Skeletal muscle satellite cell (primary cell): Measurements from ENCODE around the gene SMYD3.

Experiments used
- H3K27me3 ChIP-seq: 2 replicates; pipeline ENCODE4 v1.7.0; 2013; ENCODE audit warnings: low read length; ENCODE audit not compliant: control insufficient read depth, insufficient read depth
- H3K36me3 ChIP-seq: 2 replicates; pipeline ENCODE4 v1.7.0; 2013; ENCODE audit warnings: mild to moderate bottlenecking, control low read depth, low read length; ENCODE audit not compliant: insufficient read depth
- H3K4me1 ChIP-seq: 2 replicates; pipeline ENCODE4 v1.7.0; 2013; ENCODE audit warnings: low read length; ENCODE audit not compliant: control insufficient read depth, insufficient read depth
- H3K4me2 ChIP-seq: 2 replicates; pipeline ENCODE4 v1.7.0; 2013; ENCODE audit warnings: mild to moderate bottlenecking, low read length
- H3K4me3 ChIP-seq: 2 replicates; pipeline ENCODE4 v1.7.0; 2013; ENCODE audit warnings: low read length
- H3K9ac ChIP-seq: 2 replicates; pipeline ENCODE4 v1.7.0; 2013; ENCODE audit warnings: mild to moderate bottlenecking, low read depth, low read length, moderate library complexity
- H3K9me3 ChIP-seq: replicated peaks from 2 replicates; pipeline ENCODE4 v1.7.0; 2013; ENCODE audit warnings: mild to moderate bottlenecking, control low read depth, low read length

The SMYD3 gene

DNA sequence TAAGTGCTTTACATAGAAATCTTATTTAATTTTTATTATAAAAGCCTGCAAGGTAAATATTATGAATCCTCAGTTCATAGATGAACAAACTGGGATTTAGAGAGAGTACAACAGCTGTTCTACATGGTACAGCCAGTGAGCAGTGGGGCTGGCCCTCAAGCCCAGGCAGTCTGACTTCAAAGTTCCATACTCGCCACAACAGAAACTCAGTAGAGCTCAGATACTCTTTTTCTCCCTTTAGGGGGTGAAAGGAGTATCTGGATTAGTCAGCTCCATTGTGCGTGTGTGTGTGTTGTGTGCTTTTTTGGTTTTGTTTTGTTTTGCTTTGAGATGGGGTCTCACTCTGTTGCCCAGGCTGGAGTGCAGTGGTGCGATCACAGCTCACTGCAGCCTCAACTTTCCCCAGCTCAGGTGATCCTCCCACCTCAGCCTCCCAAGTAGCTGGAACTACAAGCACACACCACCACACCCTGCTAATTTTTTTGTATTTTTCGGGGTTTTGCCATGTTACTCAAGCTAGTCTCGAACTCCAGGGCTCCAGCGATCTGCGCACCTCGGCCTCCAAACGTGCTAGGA, 378.5 kb downstream of the SMYD3 start:
- no peaks in the 10 kb centered on the region for H3K4me1 ChIP-seq
- no peaks in the 10 kb centered on the region for H3K27me3 ChIP-seq
- no peaks in the 10 kb centered on the region for H3K36me3 ChIP-seq
- no peak overlapping the region for H3K4me2 ChIP-seq
- H3K9ac ChIP-seq: no peak overlapping the region
- no peak overlapping the region for H3K4me3 ChIP-seq
- H3K9me3 ChIP-seq: no peaks in the 10 kb centered on the region

DNA sequence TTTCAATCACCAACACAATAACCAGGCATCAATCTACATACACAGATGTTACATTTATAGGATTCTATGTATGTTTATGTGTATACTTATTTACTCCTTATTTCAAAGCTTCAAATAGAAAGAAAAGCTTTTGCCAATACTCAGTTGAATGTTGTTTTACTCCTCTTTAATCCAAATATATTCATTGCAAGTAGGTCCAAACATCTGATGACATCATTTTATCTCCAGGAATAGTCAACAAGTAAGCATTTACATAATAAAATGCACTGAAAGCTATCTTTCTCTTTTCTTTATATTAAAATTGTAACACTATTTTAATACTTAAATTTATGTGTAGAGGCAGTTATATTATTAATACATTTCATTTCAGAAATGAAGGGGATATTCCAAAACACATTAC, 380.5 kb downstream of the SMYD3 start:
- H3K9me3 ChIP-seq: no peaks in the 10 kb centered on the region
- no peak overlapping the region for H3K4me3 ChIP-seq
- H3K9ac ChIP-seq: no peak overlapping the region
- H3K36me3 ChIP-seq: no peaks in the 10 kb centered on the region
- no peaks in the 10 kb centered on the region for H3K27me3 ChIP-seq
- no peaks in the 10 kb centered on the region for H3K4me1 ChIP-seq
- H3K4me2 ChIP-seq: no peak overlapping the region

DNA sequence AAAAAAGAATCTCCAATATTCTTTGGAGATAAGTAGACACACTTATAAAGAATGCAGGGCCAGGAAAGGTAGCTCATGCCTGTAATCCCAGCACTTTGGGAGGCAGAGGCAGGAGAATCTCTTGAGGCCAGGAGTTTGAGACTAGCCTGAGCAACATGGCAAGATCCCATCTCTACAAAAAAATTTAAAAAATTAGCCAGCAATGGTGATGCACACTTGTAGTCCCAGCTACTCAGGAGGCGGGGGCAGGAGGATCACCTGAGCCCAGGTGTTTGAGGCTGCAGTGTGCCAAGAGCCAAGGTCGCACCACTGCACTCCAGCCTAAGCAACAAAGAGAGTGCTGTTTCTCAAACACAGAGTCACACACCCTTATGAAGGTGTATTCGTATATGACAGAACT, 385.0 kb downstream of the SMYD3 start:
- Histone ChIP-seq H3K4me1 (no peaks in the 10 kb centered on the region), H3K36me3 (no peaks in the 10 kb centered on the region), H3K9ac (no peak overlapping the region), H3K9me3 (no peaks in the 10 kb centered on the region), H3K27me3 (no peaks in the 10 kb centered on the region), H3K4me2 (no peak overlapping the region), H3K4me3 (no peak overlapping the region)

DNA sequence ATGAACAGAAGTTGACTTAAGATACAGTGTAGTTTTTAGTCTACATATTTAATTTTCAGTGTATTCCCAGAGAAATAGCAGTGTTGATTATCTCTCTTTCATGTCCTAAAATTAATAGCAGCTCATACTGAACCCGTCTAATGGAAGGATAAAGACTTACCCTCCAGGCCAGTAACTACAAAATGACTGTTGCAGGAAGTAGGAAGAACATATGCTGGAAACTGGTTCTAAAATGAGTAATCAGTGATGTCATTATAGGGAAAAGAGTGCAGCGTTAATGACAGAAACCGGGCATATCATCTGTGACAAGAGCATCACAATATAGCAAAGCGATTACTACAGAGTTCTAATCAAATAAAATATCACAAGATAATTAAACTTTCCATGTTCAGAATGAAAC, 385.5 kb downstream of the SMYD3 start:
- Histone ChIP-seq H3K9me3 (no peaks in the 10 kb centered on the region), H3K4me1 (no peaks in the 10 kb centered on the region), H3K36me3 (no peaks in the 10 kb centered on the region), H3K4me2 (no peak overlapping the region), H3K4me3 (no peak overlapping the region), H3K9ac (no peak overlapping the region), H3K27me3 (no peaks in the 10 kb centered on the region)

DNA sequence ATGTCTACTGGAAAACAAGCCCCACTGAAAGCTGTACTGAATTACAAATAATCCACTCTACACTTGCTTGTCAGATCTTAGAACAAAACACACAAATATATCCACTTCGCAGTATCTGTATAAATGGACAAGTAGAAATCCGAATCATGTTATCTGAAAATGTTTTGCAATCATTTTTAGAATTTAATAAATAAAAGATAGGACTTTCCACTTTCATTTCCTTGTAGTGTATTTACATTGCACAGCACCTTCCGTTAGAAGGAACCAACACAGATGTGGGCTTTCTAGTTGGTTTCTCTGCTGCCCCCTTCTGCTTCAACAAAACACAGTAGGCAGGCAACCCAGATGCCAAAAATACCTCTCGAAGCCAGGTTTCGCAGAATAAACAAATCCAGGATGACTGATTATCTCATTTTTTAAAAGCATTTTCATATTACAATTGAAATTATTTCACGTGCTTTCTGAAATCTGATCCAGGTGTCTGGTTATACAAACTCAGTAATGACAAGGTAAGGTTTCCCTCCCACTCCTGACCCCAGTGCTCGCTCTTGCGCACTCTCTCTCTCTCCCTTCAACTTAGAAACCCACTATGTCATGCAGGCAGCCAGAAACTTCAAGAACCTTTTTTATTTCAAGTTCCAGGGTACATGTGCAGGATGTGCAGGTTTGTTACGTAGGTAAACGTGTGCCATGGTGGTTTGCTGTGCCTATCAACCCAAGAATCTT, 389.9 kb downstream of the SMYD3 start:
- Histone ChIP-seq H3K9ac (no peak overlapping the region), H3K4me3 (no peak overlapping the region)

DNA sequence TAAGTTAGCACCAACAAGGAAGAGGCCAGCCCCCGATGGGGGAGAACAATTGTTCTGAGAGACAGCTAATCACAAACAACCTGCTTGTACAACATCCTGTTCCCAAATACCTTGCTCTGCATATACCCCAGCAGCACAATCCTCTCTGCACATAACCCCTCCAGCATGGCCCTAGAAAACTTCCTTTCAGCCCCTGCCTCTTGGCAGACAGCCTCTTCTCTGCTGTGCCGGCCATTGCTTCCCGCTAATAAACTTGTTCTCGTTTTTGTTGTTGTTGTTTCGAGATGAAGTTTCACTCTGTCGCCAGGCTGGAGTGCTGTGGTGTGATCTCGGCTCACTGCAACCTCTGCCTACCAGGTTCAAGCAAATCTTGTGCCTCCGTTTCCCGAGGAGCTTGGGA, 392.7 kb downstream of the SMYD3 start:
- H3K27me3 ChIP-seq: no peaks in the 10 kb centered on the region
- no peak overlapping the region for H3K4me3 ChIP-seq
- H3K9ac ChIP-seq: no peak overlapping the region
- no peaks in the 10 kb centered on the region for H3K36me3 ChIP-seq
- H3K4me1 ChIP-seq: no peaks in the 10 kb centered on the region
- H3K4me2 ChIP-seq: no peak overlapping the region
- H3K9me3 ChIP-seq: no peaks in the 10 kb centered on the region

More for the DNA sequence above, 389.9 kb downstream of the SMYD3 start:
- no peaks in the 10 kb centered on the region for H3K9me3 ChIP-seq
- H3K27me3 ChIP-seq: no peaks in the 10 kb centered on the region
- H3K4me2 ChIP-seq: no peak overlapping the region
- H3K4me1 ChIP-seq: no peaks in the 10 kb centered on the region
- H3K36me3 ChIP-seq: no peaks in the 10 kb centered on the region

DNA sequence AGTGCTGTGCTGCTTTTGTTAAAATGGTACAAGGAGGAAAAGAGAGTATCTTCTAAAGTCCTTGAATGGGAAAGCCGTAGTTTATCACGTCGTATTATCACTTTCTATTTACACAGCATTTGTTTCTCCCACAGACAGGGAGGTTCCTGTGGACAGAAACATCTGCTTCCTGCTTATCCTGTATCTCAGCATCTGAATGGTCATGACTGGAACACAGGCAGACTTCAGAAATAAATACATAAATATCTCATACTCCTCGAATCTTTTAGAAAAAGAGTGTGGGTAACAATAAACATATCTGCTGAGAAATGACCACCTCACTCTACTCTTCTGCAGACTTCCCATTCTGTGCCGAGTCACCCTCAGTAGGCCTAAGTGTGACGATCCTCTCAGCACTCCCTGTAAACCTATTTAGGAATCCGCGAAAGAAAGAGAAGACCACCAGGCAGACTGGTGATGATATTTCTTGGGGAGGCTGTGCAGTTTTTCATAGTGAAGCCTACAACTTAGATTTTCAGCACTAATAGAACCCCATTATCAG, 393.5 kb downstream of the SMYD3 start:
- no peaks in the 10 kb centered on the region for H3K36me3 ChIP-seq
- no peaks in the 10 kb centered on the region for H3K27me3 ChIP-seq
- no peaks in the 10 kb centered on the region for H3K4me1 ChIP-seq
- H3K4me3 ChIP-seq: no peak overlapping the region
- no peaks in the 10 kb centered on the region for H3K9me3 ChIP-seq
- H3K9ac ChIP-seq: no peak overlapping the region
- H3K4me2 ChIP-seq: no peak overlapping the region

DNA sequence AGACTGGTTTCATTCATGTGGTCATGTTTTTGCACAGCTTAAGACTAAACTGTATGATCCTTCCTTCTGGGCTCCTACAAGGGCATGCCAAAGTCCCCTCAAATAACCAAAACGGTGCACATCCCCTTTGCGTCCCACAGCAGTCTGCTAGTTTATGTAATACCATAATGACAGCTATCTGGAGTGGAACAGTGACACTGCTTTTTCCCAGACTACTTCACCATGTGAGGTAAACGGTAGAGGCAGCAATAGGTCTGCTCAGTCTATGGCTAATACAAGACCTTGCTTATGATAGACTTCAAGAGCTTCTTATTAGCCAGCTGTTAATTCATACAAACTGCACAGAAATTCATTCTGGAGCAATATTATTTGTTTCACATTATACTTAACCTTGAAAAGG, 395.5 kb downstream of the SMYD3 start:
- Histone ChIP-seq H3K9ac (no peak overlapping the region), H3K4me2 (no peak overlapping the region), H3K36me3 (no peaks in the 10 kb centered on the region), H3K4me1 (no peaks in the 10 kb centered on the region), H3K9me3 (no peaks in the 10 kb centered on the region), H3K27me3 (no peaks in the 10 kb centered on the region), H3K4me3 (no peak overlapping the region)

DNA sequence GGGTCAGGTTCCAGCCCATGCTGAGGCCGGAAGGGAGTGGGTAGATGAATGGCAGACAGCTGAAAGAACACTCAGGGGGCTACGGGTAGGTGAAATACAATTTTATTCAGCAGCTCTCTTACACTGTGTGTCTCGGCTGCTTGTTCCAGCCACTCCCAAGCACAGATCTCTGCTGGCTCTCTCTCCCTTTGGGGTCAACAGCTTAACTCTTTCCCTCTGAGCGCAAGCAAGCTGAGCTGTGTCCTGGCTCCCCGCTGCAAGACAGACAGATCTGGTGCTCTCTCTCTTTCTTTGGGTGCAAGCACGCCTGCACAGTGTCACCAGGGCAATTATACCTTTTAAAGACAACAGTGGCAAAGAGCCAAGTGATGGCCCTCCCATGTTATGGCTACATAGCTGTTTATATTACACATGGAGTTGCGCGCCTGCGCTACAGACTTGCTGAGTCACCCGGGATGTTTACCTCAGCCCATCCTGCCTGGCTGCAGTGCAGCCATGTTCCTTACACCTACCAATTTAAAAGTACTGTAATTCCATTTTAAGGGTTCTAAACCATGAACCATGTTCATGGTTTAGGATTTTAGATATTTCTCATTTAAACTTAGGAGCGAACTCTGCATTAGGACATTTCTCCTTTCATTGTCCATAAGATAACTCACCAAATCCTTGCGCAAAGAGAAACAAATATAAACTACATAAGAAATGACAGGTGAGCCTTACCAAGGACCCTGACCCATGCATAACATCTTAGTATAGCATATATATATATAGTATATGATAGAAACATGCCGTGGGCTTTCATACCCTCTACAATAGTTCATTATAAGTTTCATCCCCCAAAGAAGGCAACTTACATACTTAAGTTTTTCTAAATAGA, 396.5 kb downstream of the SMYD3 start:
- Histone ChIP-seq H3K9ac (no peak overlapping the region), H3K27me3 (no peaks in the 10 kb centered on the region), H3K36me3 (no peaks in the 10 kb centered on the region), H3K4me2 (no peak overlapping the region), H3K9me3 (no peaks in the 10 kb centered on the region), H3K4me1 (peaks cover 4% of the 10 kb centered on the region), H3K4me3 (no peak overlapping the region)

DNA sequence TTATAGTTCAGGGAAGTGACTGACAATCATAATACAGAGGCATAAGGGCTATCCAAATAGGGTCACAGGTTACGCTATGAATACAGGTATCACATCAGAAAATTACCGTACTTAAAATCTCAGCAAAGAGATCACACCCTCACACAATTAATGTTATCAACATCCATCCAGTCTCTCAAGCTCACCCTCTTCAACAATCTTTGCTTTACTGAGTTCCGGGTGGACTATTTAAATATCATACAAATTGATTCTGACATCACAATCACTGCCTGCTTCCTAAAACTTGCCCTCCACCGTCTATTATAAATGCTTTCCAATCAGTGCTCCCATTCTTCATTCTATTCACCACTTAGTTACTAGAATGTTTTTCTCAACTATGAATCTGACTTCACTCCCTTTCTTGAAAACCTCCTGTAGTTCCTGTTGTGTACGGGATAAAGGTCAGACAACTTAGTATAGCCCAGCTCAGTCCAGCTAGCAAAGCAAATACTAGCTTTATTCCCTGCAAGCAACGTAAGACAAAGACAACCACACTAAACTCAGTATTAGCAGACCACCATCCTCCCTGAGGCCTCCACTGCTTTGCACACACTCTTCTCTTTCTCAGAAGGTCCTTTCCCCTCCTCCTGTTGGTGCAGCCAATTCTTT, 398.7 kb downstream of the SMYD3 start:
- H3K4me3 ChIP-seq: no peak overlapping the region
- H3K36me3 ChIP-seq: no peaks in the 10 kb centered on the region
- H3K4me2 ChIP-seq: no peak overlapping the region
- H3K27me3 ChIP-seq: no peaks in the 10 kb centered on the region
- H3K9me3 ChIP-seq: no peaks in the 10 kb centered on the region
- peaks cover 5% of the 10 kb centered on the region for H3K4me1 ChIP-seq
- no peak overlapping the region for H3K9ac ChIP-seq
